ENCODE results near the gene ATP5ME. TPM values are rescaled to one million over a fixed set of nuclear protein-coding genes. Genes with fewer than 3 reads are reported as not detected.
A peak's percentile ranks its signal among the peaks of the same experiment; 100 is the strongest.

Gene ATP5ME
- total and polyA plus RNA-seq, 2 donors from 2014 or later, result 248 to 1,928 TPM

GRCh38 chr4:663438-664428, 10.3 kb downstream of the ATP5ME start:
- FAIRE-seq (no peak), DNase-seq (peak; percentile 84 to 92 (median 88))
- Histone ChIP-seq H3K9me3 (ENCODE audit: control insufficient read depth in 2 of 3, insufficient read depth in 1 of 3, low read length in 3 of 3) (no peaks in the 10 kb centered on the region), H3K4me3 (ENCODE audit: low read length in 3 of 3) (peak overlapping the region; percentile 58 to 75 (median 65)), H3K36me3 (ENCODE audit: control insufficient read depth in 2 of 3, insufficient read depth in 3 of 3, low read length in 3 of 3) (no peaks in the 10 kb centered on the region), H3K4me1 (ENCODE audit: control insufficient read depth in 2 of 3, insufficient read depth in 2 of 3, low read depth in 1 of 3, low read length in 3 of 3) (peaks cover 0 to 6% (median 0%) of the 10 kb centered on the region in 3 donors), H3K27ac (ENCODE audit: low read depth in 2 of 2, low read length in 2 of 2) (no peak overlapping the region), H3K27me3 (ENCODE audit: control insufficient read depth, insufficient read depth, low read length) (no peaks in the 10 kb centered on the region), H3K9ac (ENCODE audit: low read length in 3 of 3) (peak overlapping the region; percentile 11 to 51 (median 49))
- TF ChIP-seq, protein P1, sequence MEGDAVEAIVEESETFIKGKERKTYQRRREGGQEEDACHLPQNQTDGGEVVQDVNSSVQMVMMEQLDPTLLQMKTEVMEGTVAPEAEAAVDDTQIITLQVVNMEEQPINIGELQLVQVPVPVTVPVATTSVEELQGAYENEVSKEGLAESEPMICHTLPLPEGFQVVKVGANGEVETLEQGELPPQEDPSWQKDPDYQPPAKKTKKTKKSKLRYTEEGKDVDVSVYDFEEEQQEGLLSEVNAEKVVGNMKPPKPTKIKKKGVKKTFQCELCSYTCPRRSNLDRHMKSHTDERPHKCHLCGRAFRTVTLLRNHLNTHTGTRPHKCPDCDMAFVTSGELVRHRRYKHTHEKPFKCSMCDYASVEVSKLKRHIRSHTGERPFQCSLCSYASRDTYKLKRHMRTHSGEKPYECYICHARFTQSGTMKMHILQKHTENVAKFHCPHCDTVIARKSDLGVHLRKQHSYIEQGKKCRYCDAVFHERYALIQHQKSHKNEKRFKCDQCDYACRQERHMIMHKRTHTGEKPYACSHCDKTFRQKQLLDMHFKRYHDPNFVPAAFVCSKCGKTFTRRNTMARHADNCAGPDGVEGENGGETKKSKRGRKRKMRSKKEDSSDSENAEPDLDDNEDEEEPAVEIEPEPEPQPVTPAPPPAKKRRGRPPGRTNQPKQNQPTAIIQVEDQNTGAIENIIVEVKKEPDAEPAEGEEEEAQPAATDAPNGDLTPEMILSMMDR (IDR thresholded peaks at IDR 0.05; ENCODE audit: borderline replicate concordance, extremely low read depth, insufficient read depth), result no peak
- intact Hi-C loops (cut with DNase I), result no loop called here

DNA sequence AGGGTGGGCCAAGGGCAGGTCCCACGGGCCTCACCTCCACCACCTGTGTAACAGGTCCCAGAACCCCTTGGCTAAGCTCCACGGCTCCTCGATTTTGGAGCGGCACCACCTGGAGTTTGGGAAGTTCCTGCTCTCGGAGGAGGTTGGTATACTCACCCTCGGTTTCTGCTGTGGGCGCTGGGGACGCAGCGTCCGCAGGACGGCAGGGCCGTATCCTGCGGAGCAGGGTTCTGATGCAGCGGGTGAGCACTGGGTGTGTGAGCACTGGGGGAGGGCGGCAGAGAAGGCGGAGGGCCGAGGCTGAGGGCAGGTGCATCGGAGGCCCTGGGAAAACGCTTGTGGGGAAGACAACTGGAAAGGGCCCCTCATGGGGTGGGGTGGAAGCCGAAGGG, 11.0 kb downstream of the ATP5ME start:
- H3K4me3 ChIP-seq (ENCODE audit: low read length in 3 of 3), result peak overlapping the region in 2 of 3 donors; percentile 65 to 75
- intact Hi-C loops (cut with DNase I), result no loop called here
- peak in 1 of 5 donors; percentile 75 for DNase-seq
- no peaks in the 10 kb centered on the region for H3K9me3 ChIP-seq (ENCODE audit: control insufficient read depth in 2 of 3, insufficient read depth in 1 of 3, low read length in 3 of 3)
- H3K9ac ChIP-seq (ENCODE audit: low read length in 3 of 3), result no peak overlapping the region
- no peak for FAIRE-seq
- no peaks in the 10 kb centered on the region for H3K27me3 ChIP-seq (ENCODE audit: control insufficient read depth, insufficient read depth, low read length)
- TF ChIP-seq, protein P1 (IDR thresholded peaks at IDR 0.05; ENCODE audit: borderline replicate concordance, extremely low read depth, insufficient read depth), result no peak
- peaks cover 0 to 6% (median 0%) of the 10 kb centered on the region in 3 donors for H3K4me1 ChIP-seq (ENCODE audit: control insufficient read depth in 2 of 3, insufficient read depth in 2 of 3, low read depth in 1 of 3, low read length in 3 of 3)
- H3K36me3 ChIP-seq (ENCODE audit: control insufficient read depth in 2 of 3, insufficient read depth in 3 of 3, low read length in 3 of 3), result no peaks in the 10 kb centered on the region
- H3K27ac ChIP-seq (ENCODE audit: low read depth in 2 of 2, low read length in 2 of 2), result no peak overlapping the region

DNA sequence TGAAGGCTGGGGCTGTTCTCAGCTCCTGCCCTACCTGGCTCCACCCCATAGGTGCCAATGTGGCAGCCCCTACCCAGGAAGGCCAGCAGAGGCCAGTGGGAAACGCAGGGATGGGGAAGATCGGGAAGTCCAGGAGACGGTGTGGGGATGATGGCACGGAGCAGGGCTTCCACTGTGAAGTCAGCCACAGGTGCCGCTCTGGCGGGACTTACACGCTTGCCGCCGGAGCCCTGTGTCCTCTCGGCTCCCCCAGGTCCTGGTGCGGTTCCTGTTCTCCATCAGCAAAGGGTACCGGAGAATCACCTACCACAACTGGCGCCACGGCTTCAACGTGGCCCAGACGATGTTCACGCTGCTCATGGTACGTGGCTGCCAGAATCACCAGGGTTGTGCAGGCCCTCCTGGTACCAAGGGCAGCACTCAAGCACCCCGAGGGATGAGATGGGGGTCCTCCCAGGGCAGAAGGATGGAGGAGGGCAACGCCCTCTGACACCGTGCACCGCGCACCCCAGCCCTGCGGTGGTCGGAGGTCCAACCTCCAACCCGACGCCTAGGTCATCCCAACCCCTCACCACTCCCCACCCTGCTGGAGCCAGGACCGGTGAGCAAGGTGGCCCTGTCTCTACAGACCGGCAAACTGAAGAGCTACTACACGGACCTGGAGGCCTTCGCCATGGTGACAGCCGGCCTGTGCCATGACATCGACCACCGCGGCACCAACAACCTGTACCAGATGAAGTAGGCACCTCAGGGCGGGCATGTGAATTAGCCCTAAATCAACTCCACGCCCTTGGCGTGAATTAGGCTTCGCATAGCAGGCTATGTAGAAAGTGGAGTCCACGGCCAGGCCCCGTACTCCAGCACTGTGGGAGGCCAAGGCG, 12.0 kb downstream of the ATP5ME start:
- Histone ChIP-seq H3K4me3 (ENCODE audit: low read length in 3 of 3) (no peak overlapping the region), H3K27ac (ENCODE audit: low read depth in 2 of 2, low read length in 2 of 2) (no peak overlapping the region), H3K27me3 (ENCODE audit: control insufficient read depth, insufficient read depth, low read length) (no peaks in the 10 kb centered on the region), H3K9me3 (ENCODE audit: control insufficient read depth in 2 of 3, insufficient read depth in 1 of 3, low read length in 3 of 3) (no peaks in the 10 kb centered on the region), H3K36me3 (ENCODE audit: control insufficient read depth in 2 of 3, insufficient read depth in 3 of 3, low read length in 3 of 3) (no peaks in the 10 kb centered on the region), H3K4me1 (ENCODE audit: control insufficient read depth in 2 of 3, insufficient read depth in 2 of 3, low read depth in 1 of 3, low read length in 3 of 3) (peaks cover 0 to 6% (median 0%) of the 10 kb centered on the region in 3 donors), H3K9ac (ENCODE audit: low read length in 3 of 3) (no peak overlapping the region)
- intact Hi-C loops (cut with DNase I), result no loop called here
- FAIRE-seq (no peak), DNase-seq (peak in 2 of 5 donors; percentile 52 to 75)
- TF ChIP-seq, protein P1 (IDR thresholded peaks at IDR 0.05; ENCODE audit: borderline replicate concordance, extremely low read depth, insufficient read depth), result no peak

Data from kidney (tissue), 14 donors.